SK-N-SH (cell line): ENCODE measurements around the gene TAF1B. TPM values are rescaled to one million over a fixed set of nuclear protein-coding genes. Genes with fewer than 3 reads are reported as not detected.

ENCODE experiments used
- CTCF ChIA-PET: fragments of 300-600, 350-600 bp; formaldehyde crosslinking; extraction: SDS; loops from one replicate; lab custom pipeline; 2021; lab: Yijun Ruan, JAX
- POLR2A ChIA-PET: fragments of 350-600 bp; sonication (Branson Sonifier 250); formaldehyde crosslinking; extraction: SDS; loops from one replicate; lab custom pipeline; 2020; ENCODE audit warnings: antibody characterized with exemption, inconsistent platforms; lab: Yijun Ruan, JAX
- DNase-seq: peaks from one replicate; pipeline ENCODE4 v3.0.0; 2012
- H2AFZ ChIP-seq: fragments of 200-600 bp; sonication (generic); 2 replicates; pipeline ENCODE4 v1.8.1; 2016; ENCODE audit warnings: antibody characterized with exemption, mild to moderate bottlenecking, low read depth
- H3F3A ChIP-seq: fragments of 200-600 bp; sonication (generic); replicated peaks from 2 replicates; pipeline ENCODE3; 2016; ENCODE audit warnings: antibody characterized with exemption, mild to moderate bottlenecking; ENCODE audit not compliant: insufficient read depth
- H3K27ac ChIP-seq, 2 experiments: fragments of 200-500 bp in 1 of 2; fragments of 200-600 bp in 1 of 2; sonication (Bioruptor generic) in 1 of 2; sonication (generic), shearing (Covaris generic) in 1 of 2; 2 replicates each; pipeline versions ENCODE4 v1.5.1 to v1.6.1; 2014 to 2016; ENCODE audit warnings: low read depth in 2 of 2, inconsistent platforms in 1 of 2, low read length in 1 of 2, mild to moderate bottlenecking in 1 of 2, mixed read lengths in 1 of 2
- H3K27me3 ChIP-seq: fragments of 200-600 bp; sonication (generic), shearing (Covaris generic); 2 replicates; pipeline ENCODE4 v1.6.1; 2016; ENCODE audit warnings: mixed run types; ENCODE audit not compliant: insufficient read depth
- H3K36me3 ChIP-seq, 2 experiments: fragments of 200-500 bp in 1 of 2; fragments of 200-600 bp in 1 of 2; sonication (Bioruptor generic) in 1 of 2; sonication (generic) in 1 of 2; replicated peaks in 1 of 2; 2 replicates each; pipeline versions ENCODE3 to v1.5.1; 2014 to 2016; ENCODE audit warnings: low read length in 1 of 2, mild to moderate bottlenecking in 1 of 2; ENCODE audit not compliant: insufficient read depth in 2 of 2, control insufficient read depth in 1 of 2
- H3K4me1 ChIP-seq, 2 experiments: fragments of 200-500 bp in 1 of 2; fragments of 200-600 bp in 1 of 2; sonication (Bioruptor generic) in 1 of 2; sonication (generic), shearing (Covaris generic) in 1 of 2; 2 replicates each; pipeline versions ENCODE4 v1.5.1 to v1.6.1; 2014 to 2016; ENCODE audit warnings: low read depth in 1 of 2, low read length in 1 of 2, mixed run types in 1 of 2; ENCODE audit not compliant: insufficient read depth in 2 of 2, control insufficient read depth in 1 of 2
- H3K4me2 ChIP-seq: fragments of 200-600 bp; sonication (generic), shearing (Covaris generic); 2 replicates; pipeline ENCODE4 v1.6.1; 2017; ENCODE audit warnings: mixed run types
- H3K4me3 ChIP-seq, 2 experiments: fragments of 200-500 bp in 1 of 2; fragments of 200-600 bp in 1 of 2; sonication (Bioruptor generic) in 1 of 2; sonication (generic), shearing (Covaris generic) in 1 of 2; 2 replicates each; pipeline versions ENCODE4 v1.5.1 to v1.8.1; 2014 to 2016; ENCODE audit warnings: low read depth in 2 of 2, inconsistent platforms in 1 of 2, low read length in 1 of 2, mild to moderate bottlenecking in 1 of 2, mixed read lengths in 1 of 2, moderate library complexity in 1 of 2
- H3K79me2 ChIP-seq: fragments of 200-600 bp; sonication (generic); 2 replicates; pipeline ENCODE4 v1.8.1; 2017; ENCODE audit warnings: mild to moderate bottlenecking; ENCODE audit not compliant: insufficient read depth
- H3K9ac ChIP-seq: fragments of 200-600 bp; sonication (generic); 2 replicates; pipeline ENCODE4 v1.6.1; 2017; ENCODE audit warnings: mixed run types
- H3K9me2 ChIP-seq: fragments of 200-600 bp; sonication (generic); 2 replicates; pipeline ENCODE4 v1.6.1; 2017; ENCODE audit warnings: mixed run types
- H3K9me3 ChIP-seq: fragments of 200-600 bp; sonication (generic); 2 replicates; pipeline ENCODE4 v1.6.1; 2017; ENCODE audit warnings: mixed run types, mild to moderate bottlenecking, moderate library complexity
- H4K20me1 ChIP-seq: fragments of 200-600 bp; sonication (generic); 2 replicates; pipeline ENCODE4 v1.6.1; 2017; ENCODE audit warnings: mild to moderate bottlenecking, mixed run types; ENCODE audit not compliant: insufficient read depth
- ELF1 ChIP-seq: IDR thresholded peaks from 2 replicates; pipeline ENCODE4 v1.4.0; 2012
- EP300 ChIP-seq, 2 experiments: IDR thresholded peaks; 2 replicates each; pipeline versions ENCODE4 v1.4.0 to v1.6.1; 2012; ENCODE audit warnings: borderline replicate concordance in 1 of 2, low read depth in 1 of 2, low read length in 1 of 2
- FOSL2 ChIP-seq: IDR thresholded peaks from 2 replicates; pipeline ENCODE4 v1.4.0; 2012; ENCODE audit warnings: low read depth, mild to moderate bottlenecking, moderate library complexity, borderline replicate concordance
- FOXJ3 ChIP-seq: sonication (generic); formaldehyde crosslinking; IDR thresholded peaks from 2 replicates; pipeline ENCODE4 v1.5.1; 2020; ENCODE audit warnings: mild to moderate bottlenecking, missing genetic modification reagents
- FOXM1 ChIP-seq: IDR thresholded peaks from 2 replicates; pipeline ENCODE4 v1.4.0; 2012; ENCODE audit warnings: low read depth, mild to moderate bottlenecking
- GATA2 ChIP-seq: sonication (generic); formaldehyde crosslinking; IDR thresholded peaks from 2 replicates; pipeline ENCODE4 v1.5.0; 2020; ENCODE audit warnings: mild to moderate bottlenecking, missing genetic modification reagents
- JUND ChIP-seq: IDR thresholded peaks from 2 replicates; pipeline ENCODE4 v1.4.0; 2012
- NRF1 ChIP-seq: IDR thresholded peaks from 2 replicates; pipeline ENCODE4 v1.6.1; 2012; ENCODE audit warnings: low read depth, mild to moderate bottlenecking, low read length
- PBX3 ChIP-seq: IDR thresholded peaks from 2 replicates; pipeline ENCODE4; 2012
- POLR2AphosphoS5 ChIP-seq: IDR thresholded peaks from 2 replicates; pipeline ENCODE4 v1.6.1; 2012; ENCODE audit warnings: low read depth, low read length
- RAD21 ChIP-seq: IDR thresholded peaks from 2 replicates; pipeline ENCODE4 v1.6.1; 2012; ENCODE audit warnings: mild to moderate bottlenecking, low read length
- REST ChIP-seq: IDR thresholded peaks from 2 replicates; pipeline ENCODE4 v1.6.1; 2012; ENCODE audit warnings: mild to moderate bottlenecking, low read depth, low read length, moderate library complexity
- RFX5 ChIP-seq: IDR thresholded peaks from 2 replicates; pipeline ENCODE4 v1.6.1; 2012; ENCODE audit warnings: mild to moderate bottlenecking, improper control_type of control experiment, low read length
- SMC3 ChIP-seq: IDR thresholded peaks from 2 replicates; pipeline ENCODE4 v1.6.1; 2012; ENCODE audit warnings: low read depth, low read length, improper control_type of control experiment
- TAF1 ChIP-seq: IDR thresholded peaks from 2 replicates; pipeline ENCODE4 v1.6.1; 2012; ENCODE audit warnings: low read depth, mild to moderate bottlenecking, low read length, moderate library complexity, borderline replicate concordance
- TEAD4 ChIP-seq: IDR thresholded peaks from 2 replicates; pipeline ENCODE4 v1.4.0; 2012; ENCODE audit warnings: mild to moderate bottlenecking, borderline replicate concordance; ENCODE audit not compliant: insufficient read depth
- USF1 ChIP-seq: IDR thresholded peaks from 2 replicates; pipeline ENCODE4 v1.4.0; 2012; ENCODE audit warnings: low read depth, borderline replicate concordance
- USF2 ChIP-seq: fragments of 150-350 bp; IDR thresholded peaks from 2 replicates; pipeline ENCODE4 v1.6.1; 2017; ENCODE audit warnings: antibody characterized with exemption, low read length, low read depth, borderline replicate concordance
- YY1 ChIP-seq: IDR thresholded peaks from 2 replicates; pipeline ENCODE4 v1.4.0; 2012; ENCODE audit warnings: low read depth, mild to moderate bottlenecking
- WGBS: methylation state at CpG from one replicate; pipeline ENCODE4 v1.1.6; 2017; ENCODE audit warnings: low lambda C conversion rate; 5-methylcytosine and 5-hydroxymethylcytosine counted together
- polyA plus RNA-seq, 3 experiments: library from polyadenylated mRNA; depleted of rRNA; stranded (reverse); fragments of >200 nt; gene quantifications; 2 replicates each; pipeline ENCODE4 v1.2.3, GENCODE V29; 2012
- TF ChIP-seq, protein P1 (sequence below): fragments of 150-350 bp; IDR thresholded peaks from 2 replicates; pipeline ENCODE4 v1.6.1; 2016; ENCODE audit warnings: mild to moderate bottlenecking, low read depth, low read length
- TF ChIP-seq, protein P2 (sequence below): IDR thresholded peaks from 2 replicates; pipeline ENCODE4 v1.4.0; 2012; ENCODE audit warnings: low read depth
- TF ChIP-seq, protein P3 (sequence below): IDR thresholded peaks from 2 replicates; pipeline ENCODE4 v1.4.0; 2012; ENCODE audit warnings: low read depth, borderline replicate concordance

The TAF1B gene
- polyA plus RNA-seq, 1 of the 3 experiments (the other 2 are of a cell fraction), result 7.8 TPM

- TF ChIP-seq RFX5 (no peak), SMC3 (no peak), FOXM1 (no peak), POLR2AphosphoS5 (no peak), TAF1 (no peak)
- TF ChIP-seq, protein P1, sequence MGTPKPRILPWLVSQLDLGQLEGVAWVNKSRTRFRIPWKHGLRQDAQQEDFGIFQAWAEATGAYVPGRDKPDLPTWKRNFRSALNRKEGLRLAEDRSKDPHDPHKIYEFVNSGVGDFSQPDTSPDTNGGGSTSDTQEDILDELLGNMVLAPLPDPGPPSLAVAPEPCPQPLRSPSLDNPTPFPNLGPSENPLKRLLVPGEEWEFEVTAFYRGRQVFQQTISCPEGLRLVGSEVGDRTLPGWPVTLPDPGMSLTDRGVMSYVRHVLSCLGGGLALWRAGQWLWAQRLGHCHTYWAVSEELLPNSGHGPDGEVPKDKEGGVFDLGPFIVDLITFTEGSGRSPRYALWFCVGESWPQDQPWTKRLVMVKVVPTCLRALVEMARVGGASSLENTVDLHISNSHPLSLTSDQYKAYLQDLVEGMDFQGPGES, result no peak
Measured at GRCh38 chr2:9883897-9884296, 40.6 kb downstream of the TAF1B start (continued).

DNA sequence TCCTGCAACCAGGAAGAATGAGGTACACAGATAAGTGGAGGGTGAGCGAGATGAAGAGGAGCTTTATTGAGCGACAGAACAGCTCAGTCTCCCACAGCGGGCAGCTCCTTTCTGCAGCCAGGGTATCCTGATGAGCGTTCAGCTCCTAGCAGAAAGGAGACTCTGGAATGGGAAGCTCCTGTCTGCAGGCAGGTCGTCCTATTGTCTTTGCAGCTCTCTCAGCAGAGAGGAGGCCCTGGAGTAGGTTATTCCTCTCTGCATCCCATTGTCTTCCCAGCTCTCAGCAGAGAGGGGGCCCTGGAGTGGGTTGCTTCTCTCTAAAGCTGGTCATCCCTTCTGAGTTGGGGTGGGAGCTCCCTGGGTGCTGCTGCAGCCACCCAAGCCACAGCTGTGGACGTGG, 41.2 kb downstream of the TAF1B start:
- no peak overlapping the region for H3K9ac ChIP-seq
- H4K20me1 ChIP-seq, result no peaks in the 10 kb centered on the region
- H3K4me3 ChIP-seq, result no peak overlapping the region
- peaks cover 47 to 61% of the 10 kb centered on the region in 2 experiments for H3K36me3 ChIP-seq
- 0 out of 4 replicates have a peak overlapping the region, but pooled peaks of 1 of the 2 experiments have one; percentile 8 for H3K27ac ChIP-seq
- WGBS, result 96% methylated on average over 6 of the region's 6 CpGs
- H3K27me3 ChIP-seq, result no peaks in the 10 kb centered on the region
- peaks cover 10% of the 10 kb centered on the region for H3F3A ChIP-seq
- TF ChIP-seq GATA2 (CRISPR knock-in tag) (no peak), REST (no peak), RAD21 (no peak), FOSL2 (no peak), EP300 (IDR thresholded peaks at IDR 0.05; ENCODE audit: borderline replicate concordance in 1 of 2, low read depth in 1 of 2, low read length in 1 of 2) (no peak), NRF1 (no peak), JUND (no peak), ELF1 (no peak), PBX3 (no peak), YY1 (no peak), TEAD4 (no peak), RFX5 (no peak), USF1 (no peak), USF2 (no peak), FOXJ3 (CRISPR knock-in tag) (no peak)
- TF ChIP-seq, protein P2, sequence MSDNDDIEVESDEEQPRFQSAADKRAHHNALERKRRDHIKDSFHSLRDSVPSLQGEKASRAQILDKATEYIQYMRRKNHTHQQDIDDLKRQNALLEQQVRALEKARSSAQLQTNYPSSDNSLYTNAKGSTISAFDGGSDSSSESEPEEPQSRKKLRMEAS, result no peak
- TF ChIP-seq, protein P3, sequence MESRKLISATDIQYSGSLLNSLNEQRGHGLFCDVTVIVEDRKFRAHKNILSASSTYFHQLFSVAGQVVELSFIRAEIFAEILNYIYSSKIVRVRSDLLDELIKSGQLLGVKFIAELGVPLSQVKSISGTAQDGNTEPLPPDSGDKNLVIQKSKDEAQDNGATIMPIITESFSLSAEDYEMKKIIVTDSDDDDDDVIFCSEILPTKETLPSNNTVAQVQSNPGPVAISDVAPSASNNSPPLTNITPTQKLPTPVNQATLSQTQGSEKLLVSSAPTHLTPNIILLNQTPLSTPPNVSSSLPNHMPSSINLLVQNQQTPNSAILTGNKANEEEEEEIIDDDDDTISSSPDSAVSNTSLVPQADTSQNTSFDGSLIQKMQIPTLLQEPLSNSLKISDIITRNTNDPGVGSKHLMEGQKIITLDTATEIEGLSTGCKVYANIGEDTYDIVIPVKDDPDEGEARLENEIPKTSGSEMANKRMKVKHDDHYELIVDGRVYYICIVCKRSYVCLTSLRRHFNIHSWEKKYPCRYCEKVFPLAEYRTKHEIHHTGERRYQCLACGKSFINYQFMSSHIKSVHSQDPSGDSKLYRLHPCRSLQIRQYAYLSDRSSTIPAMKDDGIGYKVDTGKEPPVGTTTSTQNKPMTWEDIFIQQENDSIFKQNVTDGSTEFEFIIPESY, result no peak
- no peaks in the 10 kb centered on the region; the same call in 1 of the 2 replicates for H3K9me3 ChIP-seq
- no peak for DNase-seq
- no peak overlapping the region for H3K4me2 ChIP-seq
- H3K79me2 ChIP-seq, result no peaks in the 10 kb centered on the region
- no peaks in the 10 kb centered on the region for H3K9me2 ChIP-seq
- no peak overlapping the region for H2AFZ ChIP-seq
- H3K4me1 ChIP-seq, result peaks cover 0 to under 1% of the 10 kb centered on the region in 2 experiments; a peak in 1 of 4 replicates
- ChIA-PET POLR2A (interaction anchor here (0.9 kb wide), 1 partner anchor 41 kb away, joined by 3 read pairs; the partner anchor contains the start of gene TAF1B), CTCF (interaction anchor here (1.5 to 1.7 kb wide), 2 partner anchors 14 to 100 kb away, joined by 4 to 7 read pairs; no protein-coding TSS in a partner anchor)
